Thoracic aorta (tissue), 2 donors: ENCODE results near the gene DOCK3. TPM values are rescaled to one million over a fixed set of nuclear protein-coding genes. Genes with fewer than 3 reads are reported as not detected.

ENCODE experiments used
- ATAC-seq: fragments of 150-250 bp; one replicate; pipeline ENCODE4 v1.8.0; 2017; ENCODE audit warnings: low read depth; ENCODE audit not compliant: insufficient number of reproducible peaks, low FRiP score
- DNase-seq: peaks from one replicate; pipeline ENCODE4 v3.0.0-alpha.2; 2020; ENCODE audit warnings: low spot score
- H3K27ac ChIP-seq, 2 donors: fragments of 200-600 bp; sonication (generic); 1 replicate in 1 of 2; 2 replicates in 1 of 2; pipeline ENCODE4 v1.5.1; 2016; ENCODE audit warnings: mild to moderate bottlenecking in 2 of 2, moderate library complexity in 2 of 2
- H3K27me3 ChIP-seq: fragments of 200-600 bp; sonication (generic); replicated peaks from 2 replicates; pipeline ENCODE4 v1.6.0; 2016; ENCODE audit warnings: mild to moderate bottlenecking; ENCODE audit not compliant: insufficient read depth
- H3K36me3 ChIP-seq: fragments of 200-600 bp; sonication (generic); one replicate; pipeline ENCODE4 v1.5.1; 2016
- H3K4me1 ChIP-seq, 2 donors: fragments of 200-600 bp; sonication (generic); 1 replicate in 1 of 2; 2 replicates in 1 of 2; pipeline versions ENCODE4 v1.5.1 to v1.6.0; 2016; ENCODE audit warnings: low read depth in 2 of 2, mild to moderate bottlenecking in 1 of 2; ENCODE audit not compliant: control insufficient read depth in 1 of 2
- H3K4me3 ChIP-seq: fragments of 200-600 bp; sonication (generic); 2 replicates; pipeline ENCODE4 v1.5.1; 2016; ENCODE audit warnings: mild to moderate bottlenecking
- H3K9me3 ChIP-seq: fragments of 200-600 bp; sonication (generic); 2 replicates; pipeline ENCODE4 v1.5.1; 2016
- CTCF ChIP-seq: fragments of 200-600 bp; sonication (generic); IDR thresholded peaks from one replicate; pipeline ENCODE4 v1.5.1; 2019; ENCODE audit warnings: antibody characterized with exemption
- total RNA-seq, 2 donors: library from RNA; depleted of rRNA; stranded (reverse); fragments of >200 nt; gene quantifications; one replicate each; pipeline versions ENCODE4 v1.1.0 to v1.2.3, GENCODE V29; 2016

The DOCK3 gene
- total RNA-seq, 2 donors from 2014 or later = 0.14 to 0.71 TPM

GRCh38 chr3:51024765-51025632, 350.3 kb downstream of the DOCK3 start:
- TF ChIP-seq CTCF = no peak
- Histone ChIP-seq H3K27ac (no peak overlapping the region), H3K36me3 (no peaks in the 10 kb centered on the region), H3K9me3 (no peaks in the 10 kb centered on the region), H3K4me3 (no peak overlapping the region), H3K27me3 (no peaks in the 10 kb centered on the region), H3K4me1 (no peaks in the 10 kb centered on the region)
- ATAC-seq = no peak
- no peak for DNase-seq

- Histone ChIP-seq H3K27me3 (no peaks in the 10 kb centered on the region), H3K9me3 (no peaks in the 10 kb centered on the region), H3K4me3 (no peak overlapping the region), H3K4me1 (no peaks in the 10 kb centered on the region), H3K36me3 (no peaks in the 10 kb centered on the region), H3K27ac (no peak overlapping the region)
- DNase-seq (no peak), ATAC-seq (no peak)
- no peak for TF ChIP-seq CTCF
Measured at GRCh38 chr3:51031666-51032065, 356.9 kb downstream of the DOCK3 start.

- TF ChIP-seq CTCF = no peak
- no peak for DNase-seq
- no peaks in the 10 kb centered on the region for H3K36me3 ChIP-seq
- no peaks in the 10 kb centered on the region for H3K27me3 ChIP-seq
- no peak for ATAC-seq
- H3K9me3 ChIP-seq = no peaks in the 10 kb centered on the region
- H3K4me1 ChIP-seq = no peaks in the 10 kb centered on the region
- no peak overlapping the region for H3K27ac ChIP-seq
- H3K4me3 ChIP-seq = no peak overlapping the region
Measured at GRCh38 chr3:51035630-51036029, 360.9 kb downstream of the DOCK3 start.

- no peak for DNase-seq
- ATAC-seq = no peak
- Histone ChIP-seq H3K27ac (no peak overlapping the region), H3K9me3 (no peaks in the 10 kb centered on the region), H3K4me3 (no peak overlapping the region), H3K4me1 (no peaks in the 10 kb centered on the region), H3K27me3 (no peaks in the 10 kb centered on the region), H3K36me3 (no peaks in the 10 kb centered on the region)
- TF ChIP-seq CTCF = no peak
Measured at GRCh38 chr3:51044982-51045381, 370.3 kb downstream of the DOCK3 start.

GRCh38 chr3:51052562-51052961, 377.8 kb downstream of the DOCK3 start:
- H3K36me3 ChIP-seq = no peaks in the 10 kb centered on the region
- ATAC-seq (no peak), DNase-seq (no peak)
- H3K4me1 ChIP-seq = no peaks in the 10 kb centered on the region
- no peak overlapping the region for H3K27ac ChIP-seq
- no peaks in the 10 kb centered on the region for H3K27me3 ChIP-seq
- H3K9me3 ChIP-seq = no peaks in the 10 kb centered on the region
- H3K4me3 ChIP-seq = no peak overlapping the region
- no peak for TF ChIP-seq CTCF
